Vagina (tissue), 2 donors: ENCODE data around the gene URB2. TPM values are rescaled to one million over a fixed set of nuclear protein-coding genes. Genes with fewer than 3 reads are reported as not detected.

Experiments used
- DNase-seq, 2 donors: peaks; one replicate each; pipeline ENCODE4 v3.0.0-alpha.2; 2017; ENCODE audit errors: extremely low spot score in 2 of 2
- H3K27ac ChIP-seq: fragments of 200-600 bp; sonication (generic); one replicate; pipeline ENCODE4 v1.5.1; 2019
- H3K27me3 ChIP-seq: fragments of 200-600 bp; sonication (generic); one replicate; pipeline ENCODE4 v1.5.1; 2019
- H3K36me3 ChIP-seq, 2 donors: fragments of 200-600 bp; sonication (generic); one replicate each; pipeline ENCODE4 v1.5.1; 2017 to 2019
- H3K4me1 ChIP-seq: fragments of 200-600 bp; sonication (generic); one replicate; pipeline ENCODE4 v1.5.1; 2019
- H3K4me3 ChIP-seq, 2 donors: fragments of 200-600 bp; sonication (generic); 1 replicate in 1 of 2; 2 replicates in 1 of 2; pipeline ENCODE4 v1.5.1; 2016 to 2019
- H3K9me3 ChIP-seq: fragments of 200-600 bp; sonication (generic); one replicate; pipeline ENCODE4 v1.5.1; 2019
- POLR2A ChIP-seq, 2 donors: fragments of 450-650 bp; IDR thresholded peaks; one replicate each; pipeline ENCODE4 v1.6.1; 2017; ENCODE audit warnings: antibody characterized with exemption in 2 of 2, mild to moderate bottlenecking in 2 of 2, moderate library complexity in 2 of 2
- POLR2AphosphoS5 ChIP-seq, 2 donors: sonication (generic); formaldehyde crosslinking; IDR thresholded peaks; one replicate each; pipeline ENCODE4 v1.9.0; 2017; ENCODE audit warnings: antibody characterized with exemption in 2 of 2, mild to moderate bottlenecking in 2 of 2, low read depth in 1 of 2; ENCODE audit not compliant: insufficient read depth in 1 of 2
- intact Hi-C: fragments of 100-400 bp; cut with DNase I; formaldehyde crosslinking; loops from one replicate; pipeline ENCODE4 v1.15.1; 2023
- total RNA-seq: library from RNA; depleted of rRNA; stranded (reverse); fragments of >200 nt; gene quantifications from one replicate; pipeline ENCODE4 v1.2.3, GENCODE V29; 2016
- TF ChIP-seq, protein P1 (sequence below), 3 experiments: fragments of 450-650 bp in 2 of 3; fragments of 200-600 bp in 1 of 3; sonication (generic) in 1 of 3; IDR thresholded peaks; one replicate each; pipeline ENCODE4 v1.5.1; 2017 to 2019; ENCODE audit warnings: antibody characterized with exemption in 3 of 3, mild to moderate bottlenecking in 2 of 3, moderate library complexity in 2 of 3

URB2 gene
- total RNA-seq, 1 donor from 2014 or later = 9.3 TPM

DNA sequence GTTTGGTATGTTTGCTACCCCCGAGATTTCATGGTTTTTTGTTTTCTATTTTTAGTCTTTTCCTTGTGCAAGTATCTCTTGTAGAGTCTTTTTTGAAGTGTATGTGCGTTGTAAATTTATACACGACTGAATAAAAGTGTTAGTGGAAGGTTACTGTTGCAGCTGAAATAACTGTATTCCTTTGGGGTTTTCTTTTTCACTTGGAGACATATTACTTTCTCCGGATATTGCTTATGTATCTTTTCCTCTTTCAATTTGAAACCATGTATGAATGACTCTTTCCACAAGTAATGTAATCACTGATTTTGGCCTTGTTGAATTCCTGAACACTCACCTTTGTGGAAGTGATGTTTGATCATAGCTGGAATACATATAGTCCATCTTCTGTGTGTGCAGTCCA, 956 bp downstream of the URB2 start:
- no peak for DNase-seq
- Histone ChIP-seq H3K4me3 (peak overlapping the region; percentile 81 to 93), H3K9me3 (no peaks in the 10 kb centered on the region), H3K27me3 (no peaks in the 10 kb centered on the region), H3K27ac (no peak overlapping the region), H3K36me3 (no peaks in the 10 kb centered on the region), H3K4me1 (peaks cover 46% of the 10 kb centered on the region)
- TF ChIP-seq POLR2AphosphoS5 (IDR thresholded peaks at IDR 0.05; ENCODE audit: insufficient read depth in 1 of 2, low read depth in 1 of 2) (no peak), POLR2A (IDR thresholded peaks at IDR 0.05) (no peak)
- TF ChIP-seq, protein P1, sequence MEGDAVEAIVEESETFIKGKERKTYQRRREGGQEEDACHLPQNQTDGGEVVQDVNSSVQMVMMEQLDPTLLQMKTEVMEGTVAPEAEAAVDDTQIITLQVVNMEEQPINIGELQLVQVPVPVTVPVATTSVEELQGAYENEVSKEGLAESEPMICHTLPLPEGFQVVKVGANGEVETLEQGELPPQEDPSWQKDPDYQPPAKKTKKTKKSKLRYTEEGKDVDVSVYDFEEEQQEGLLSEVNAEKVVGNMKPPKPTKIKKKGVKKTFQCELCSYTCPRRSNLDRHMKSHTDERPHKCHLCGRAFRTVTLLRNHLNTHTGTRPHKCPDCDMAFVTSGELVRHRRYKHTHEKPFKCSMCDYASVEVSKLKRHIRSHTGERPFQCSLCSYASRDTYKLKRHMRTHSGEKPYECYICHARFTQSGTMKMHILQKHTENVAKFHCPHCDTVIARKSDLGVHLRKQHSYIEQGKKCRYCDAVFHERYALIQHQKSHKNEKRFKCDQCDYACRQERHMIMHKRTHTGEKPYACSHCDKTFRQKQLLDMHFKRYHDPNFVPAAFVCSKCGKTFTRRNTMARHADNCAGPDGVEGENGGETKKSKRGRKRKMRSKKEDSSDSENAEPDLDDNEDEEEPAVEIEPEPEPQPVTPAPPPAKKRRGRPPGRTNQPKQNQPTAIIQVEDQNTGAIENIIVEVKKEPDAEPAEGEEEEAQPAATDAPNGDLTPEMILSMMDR (IDR thresholded peaks at IDR 0.05) = no peak
- intact Hi-C loops = loop anchor here (2.0 kb wide), 1 partner anchor 68 kb away; the partner anchor contains the start of gene ABCB10

DNA sequence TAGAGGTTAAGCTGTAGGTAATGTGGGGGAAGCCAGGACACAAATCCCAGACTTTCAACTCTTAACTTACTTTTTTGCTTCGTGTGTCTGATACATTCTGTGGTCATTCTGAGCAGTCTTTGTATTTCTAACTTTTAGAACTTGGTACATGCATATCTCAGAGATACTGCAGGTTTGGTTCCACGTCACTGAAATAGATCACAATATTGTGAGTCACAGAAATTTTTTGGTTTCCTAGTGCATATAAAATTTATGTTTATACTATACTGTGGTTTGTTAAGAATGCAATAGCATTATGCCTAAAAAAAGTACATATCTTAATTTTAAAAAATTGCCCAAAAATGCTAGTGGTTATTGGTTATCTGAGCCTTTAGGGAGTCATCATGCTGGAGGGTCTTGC, 3.2 kb downstream of the URB2 start:
- TF ChIP-seq POLR2A (IDR thresholded peaks at IDR 0.05) (no peak), POLR2AphosphoS5 (IDR thresholded peaks at IDR 0.05; ENCODE audit: insufficient read depth in 1 of 2, low read depth in 1 of 2) (no peak)
- TF ChIP-seq, protein P1 (IDR thresholded peaks at IDR 0.05) = no peak
- H3K36me3 ChIP-seq = no peaks in the 10 kb centered on the region
- no peaks in the 10 kb centered on the region for H3K27me3 ChIP-seq
- H3K4me1 ChIP-seq = peaks cover 24% of the 10 kb centered on the region
- intact Hi-C loops = no loop called here
- H3K9me3 ChIP-seq = no peaks in the 10 kb centered on the region
- H3K27ac ChIP-seq = no peak overlapping the region
- no peak overlapping the region for H3K4me3 ChIP-seq
- DNase-seq = no peak

DNA sequence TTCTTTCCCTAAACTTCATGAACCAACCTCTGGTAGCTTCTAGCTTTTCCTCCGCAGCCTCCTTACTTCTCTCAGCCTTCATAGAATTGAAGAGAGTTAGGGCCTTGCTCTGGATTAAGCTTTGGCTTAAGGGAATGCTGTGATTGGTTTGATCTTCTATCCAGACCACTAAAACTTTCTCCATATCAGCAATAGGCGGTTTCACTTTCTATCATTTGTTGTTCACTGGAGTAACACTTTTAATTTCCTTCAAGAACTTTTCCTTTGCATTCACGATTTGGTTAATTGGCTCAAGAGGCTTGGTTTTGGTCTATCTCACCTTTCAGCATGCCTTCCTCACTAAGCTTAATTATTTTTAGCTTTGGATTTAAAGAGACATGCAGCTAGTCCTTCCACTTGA, 5.1 kb downstream of the URB2 start:
- no peaks in the 10 kb centered on the region for H3K27me3 ChIP-seq
- H3K9me3 ChIP-seq = no peaks in the 10 kb centered on the region
- H3K36me3 ChIP-seq = peaks cover 0 to 13% of the 10 kb centered on the region in 2 donors
- intact Hi-C loops = no loop called here
- no peak overlapping the region for H3K27ac ChIP-seq
- H3K4me1 ChIP-seq = peaks cover 15% of the 10 kb centered on the region
- DNase-seq = no peak
- H3K4me3 ChIP-seq = no peak overlapping the region
- TF ChIP-seq POLR2A (IDR thresholded peaks at IDR 0.05) (no peak), POLR2AphosphoS5 (IDR thresholded peaks at IDR 0.05; ENCODE audit: insufficient read depth in 1 of 2, low read depth in 1 of 2) (no peak)
- TF ChIP-seq, protein P1 (IDR thresholded peaks at IDR 0.05) = no peak

DNA sequence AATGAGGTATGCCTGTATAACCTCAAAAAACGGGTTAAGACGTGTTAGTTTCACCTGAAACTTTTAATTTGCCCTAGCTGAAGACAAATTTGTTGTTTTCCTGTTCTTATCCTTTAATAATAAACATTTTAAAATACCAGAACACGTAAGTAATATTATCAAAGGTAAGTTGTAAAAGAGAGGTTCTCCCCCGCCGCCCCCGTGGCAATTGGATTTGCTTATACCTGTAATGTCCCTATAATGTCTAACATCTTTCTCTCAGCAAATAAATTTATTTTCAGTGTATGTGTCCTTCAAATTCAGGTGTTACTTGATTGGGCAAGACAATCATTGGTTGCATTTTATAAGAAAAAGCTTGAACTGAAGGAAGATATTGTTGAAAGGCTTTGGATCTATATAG, 5.9 kb downstream of the URB2 start:
- Histone ChIP-seq H3K27ac (no peak overlapping the region), H3K9me3 (no peaks in the 10 kb centered on the region), H3K4me1 (peaks cover 7% of the 10 kb centered on the region), H3K27me3 (no peaks in the 10 kb centered on the region), H3K4me3 (no peak overlapping the region), H3K36me3 (peaks cover 0 to 20% of the 10 kb centered on the region in 2 donors)
- DNase-seq = no peak
- TF ChIP-seq POLR2A (IDR thresholded peaks at IDR 0.05) (no peak), POLR2AphosphoS5 (IDR thresholded peaks at IDR 0.05; ENCODE audit: insufficient read depth in 1 of 2, low read depth in 1 of 2) (no peak)
- TF ChIP-seq, protein P1 (IDR thresholded peaks at IDR 0.05) = no peak
- intact Hi-C loops = no loop called here

DNA sequence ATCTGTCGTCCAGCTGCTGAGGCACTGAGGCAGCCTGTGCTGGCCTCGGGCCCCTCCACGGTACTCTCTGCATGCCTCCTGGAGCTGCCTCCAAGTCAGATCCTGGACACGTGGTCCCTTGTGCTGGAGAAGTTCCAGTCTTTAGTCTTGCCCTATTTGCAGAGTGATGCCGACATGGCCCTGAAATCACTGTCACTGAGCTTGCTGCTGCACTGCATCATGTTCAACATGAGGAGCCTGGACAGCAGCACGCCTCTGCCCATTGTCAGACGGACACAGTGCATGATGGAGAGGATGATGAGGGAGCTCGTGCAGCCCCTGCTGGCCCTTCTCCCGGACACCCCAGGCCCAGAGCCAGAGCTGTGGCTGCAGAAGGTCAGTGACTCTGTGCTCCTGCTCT, 10.0 kb downstream of the URB2 start:
- intact Hi-C loops = no loop called here
- Histone ChIP-seq H3K4me1 (no peaks in the 10 kb centered on the region), H3K4me3 (no peak overlapping the region), H3K27ac (no peak overlapping the region), H3K36me3 (peaks cover 0 to 38% of the 10 kb centered on the region in 2 donors), H3K27me3 (no peaks in the 10 kb centered on the region), H3K9me3 (no peaks in the 10 kb centered on the region)
- TF ChIP-seq POLR2AphosphoS5 (IDR thresholded peaks at IDR 0.05; ENCODE audit: insufficient read depth in 1 of 2, low read depth in 1 of 2) = no peak
- no peak for TF ChIP-seq POLR2A (IDR thresholded peaks at IDR 0.05)
- TF ChIP-seq, protein P1 (IDR thresholded peaks at IDR 0.05) = no peak
- no peak for DNase-seq
